Activated T-cell treated with anti-CD3 and anti-CD28 coated beads, Interleukin-2, amount 50 U/mL, for 48 hours (primary cell): ENCODE results near the gene INTS13.
A peak's percentile ranks its signal among the peaks of the same experiment; 100 is the strongest.
"Not testable (repeated sequence)": the region's sequence is repeated elsewhere in the genome, so short reads cannot be mapped to it uniquely, and the experiment has no call there.

Experiments used
- DNase-seq, 2 experiments: peaks; one replicate each; pipeline ENCODE4 v3.0.0-alpha.2; 2020

The INTS13 gene

GRCh38 chr12:26937863-26938700, at the start of gene INTS13, which contains the start of gene FGFR1OP2:
Gene INTS13, minus strand, starts transcription at chr12:26937981. Its CDS starts 1,178 bp downstream, at chr12:26936803.
Gene FGFR1OP2, plus strand, starts transcription at chr12:26938470. Its CDS starts 15,689 bp downstream, at chr12:26954159.
- peak; percentile 99 for DNase-seq

- DNase-seq, result no peak
These were observed 45.1 kb upstream of the INTS13 start for GRCh38 chr12:26982866-26983265.

GRCh38 chr12:26979733-26980132, 42.0 kb upstream of the INTS13 start:
- no peak for DNase-seq

GRCh38 chr12:26978801-26979200, 41.0 kb upstream of the INTS13 start:
- no peak for DNase-seq

- DNase-seq, result no peak
These were observed 38.9 kb upstream of the INTS13 start for GRCh38 chr12:26976687-26977086.

- DNase-seq, result peak; percentile 67 to 68
These were observed 34.2 kb upstream of the INTS13 start for GRCh38 chr12:26971963-26972362.

GRCh38 chr12:26970136-26970535, 32.4 kb upstream of the INTS13 start:
- no peak for DNase-seq

GRCh38 chr12:26966842-26967241, 29.1 kb upstream of the INTS13 start:
- DNase-seq, result no peak

GRCh38 chr12:26963413-26963812, 25.6 kb upstream of the INTS13 start:
- no peak for DNase-seq

GRCh38 chr12:26961803-26962202, 24.0 kb upstream of the INTS13 start:
- DNase-seq, result no peak

- not testable (repeated sequence) for DNase-seq
These were observed 23.6 kb upstream of the INTS13 start for GRCh38 chr12:26961391-26961790.

- no peak for DNase-seq
These were observed 16.2 kb upstream of the INTS13 start for GRCh38 chr12:26954027-26954426.

GRCh38 chr12:26953447-26953846, 15.7 kb upstream of the INTS13 start:
- DNase-seq, result no peak

- DNase-seq, result no peak
These were observed 10.5 kb upstream of the INTS13 start for GRCh38 chr12:26948309-26948708.

- DNase-seq, result no peak
These were observed 3.4 kb upstream of the INTS13 start for GRCh38 chr12:26941215-26941594.

GRCh38 chr12:26940516-26941214, 2.9 kb upstream of the INTS13 start:
- DNase-seq, result no peak

GRCh38 chr12:26939953-26940352, 2.2 kb upstream of the INTS13 start:
- DNase-seq, result no peak

- no peak for DNase-seq
These were observed 1.5 kb upstream of the INTS13 start for GRCh38 chr12:26939192-26939832.

GRCh38 chr12:26938701-26939062, 901 bp upstream of the INTS13 start:
- no peak for DNase-seq

GRCh38 chr12:26937443-26937862, 328 bp downstream of the INTS13 start:
- no peak for DNase-seq

GRCh38 chr12:26936559-26937442, 980 bp downstream of the INTS13 start:
- no peak for DNase-seq

- no peak for DNase-seq
These were observed 2.0 kb downstream of the INTS13 start for GRCh38 chr12:26935636-26936378.
